Smooth muscle cell of the brain vasculature (primary cell): ENCODE measurements around the gene CFD.
"Not testable (repeated sequence)": the region's sequence is repeated elsewhere in the genome, so short reads cannot be mapped to it uniquely, and the experiment has no call there.

ENCODE experiments used
- DNase-seq: peaks from one replicate; pipeline ENCODE4 v3.0.0-alpha.2; 2012; ENCODE audit warnings: low read depth, low spot score

Gene CFD

GRCh38 chr19:871446-872265 is 12.2 kb downstream of the CFD start:
- DNase-seq = no peak

- no peak for DNase-seq
These were observed 12.9 kb downstream of the CFD start for GRCh38 chr19:872266-872951.

DNA sequence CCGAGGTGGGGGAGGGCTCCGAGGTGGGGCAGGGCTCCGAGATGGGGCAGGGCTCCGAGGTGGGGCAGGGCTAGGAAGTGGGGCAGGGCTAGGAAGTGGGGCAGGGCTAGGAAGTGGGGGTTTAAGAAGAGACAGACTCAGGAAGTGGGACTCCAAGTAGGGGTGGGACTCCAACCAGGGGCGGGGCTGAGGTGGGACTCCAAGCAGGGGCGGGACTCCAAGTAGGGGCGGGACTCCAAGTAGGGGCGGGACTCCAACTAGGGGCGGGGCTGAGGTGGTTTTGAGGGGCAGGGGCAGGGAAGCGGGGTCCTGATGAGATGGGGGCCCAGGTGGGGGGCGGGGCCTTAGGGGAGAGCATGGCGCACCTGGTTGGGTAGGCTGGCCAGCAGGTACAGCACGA is 13.6 kb downstream of the CFD start:
- no peak for DNase-seq

GRCh38 chr19:873561-874041 is 14.1 kb downstream of the CFD start:
- DNase-seq = no peak

DNA sequence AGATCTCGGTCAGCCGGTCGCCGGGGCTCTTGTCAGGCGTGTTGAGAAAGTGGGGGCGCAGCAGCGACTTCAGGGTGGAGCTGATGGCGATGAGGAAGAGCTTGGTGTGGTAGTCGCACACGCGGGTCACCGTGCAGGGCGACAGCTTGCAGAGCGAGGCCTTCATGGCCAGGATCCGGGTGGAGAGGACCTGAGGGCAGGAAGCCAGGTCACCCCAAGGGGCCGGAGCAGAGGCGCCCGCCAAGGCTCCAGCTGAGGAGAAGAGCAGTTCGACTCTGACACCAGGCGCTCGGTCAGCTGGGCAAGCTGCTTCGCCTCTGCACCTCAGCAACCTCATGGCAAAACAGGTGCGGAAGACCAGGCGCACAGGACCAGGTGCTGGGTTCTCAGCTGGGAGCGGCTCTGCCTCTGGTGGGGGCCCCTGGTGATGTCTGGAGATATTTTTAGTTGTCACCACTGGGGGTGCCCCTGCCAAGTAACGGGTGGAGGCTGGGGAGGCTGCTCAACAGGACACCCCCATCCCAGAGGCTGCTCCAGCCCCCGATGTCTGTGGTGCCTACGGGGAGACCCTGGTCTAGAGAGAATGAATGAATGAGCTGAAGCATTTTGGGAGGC is 15.9 kb downstream of the CFD start:
- no peak for DNase-seq

DNA sequence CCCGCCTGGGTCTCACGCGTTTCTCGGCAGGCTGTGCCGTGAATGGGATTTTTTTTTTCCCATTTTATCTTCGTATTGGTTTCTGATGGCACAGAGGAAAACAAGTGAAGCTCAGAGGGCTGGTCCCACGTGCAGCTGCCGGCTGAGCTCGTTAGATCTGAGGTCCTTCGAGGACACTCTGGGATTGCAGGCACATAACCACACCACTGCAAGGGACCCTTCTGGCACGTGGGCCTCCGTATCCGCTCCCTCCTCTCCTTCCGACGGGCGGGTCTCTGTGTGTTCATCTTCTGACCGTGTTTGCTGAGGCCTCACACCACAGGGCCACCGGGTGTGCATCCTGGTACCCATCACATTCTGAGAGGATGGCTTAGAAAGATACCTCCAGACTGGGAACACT is 16.6 kb downstream of the CFD start:
- no peak for DNase-seq

- DNase-seq = no peak
These were observed 17.4 kb downstream of the CFD start for GRCh38 chr19:876780-877314.

GRCh38 chr19:877992-878660 is 18.7 kb downstream of the CFD start:
- not testable (repeated sequence) for DNase-seq

DNA sequence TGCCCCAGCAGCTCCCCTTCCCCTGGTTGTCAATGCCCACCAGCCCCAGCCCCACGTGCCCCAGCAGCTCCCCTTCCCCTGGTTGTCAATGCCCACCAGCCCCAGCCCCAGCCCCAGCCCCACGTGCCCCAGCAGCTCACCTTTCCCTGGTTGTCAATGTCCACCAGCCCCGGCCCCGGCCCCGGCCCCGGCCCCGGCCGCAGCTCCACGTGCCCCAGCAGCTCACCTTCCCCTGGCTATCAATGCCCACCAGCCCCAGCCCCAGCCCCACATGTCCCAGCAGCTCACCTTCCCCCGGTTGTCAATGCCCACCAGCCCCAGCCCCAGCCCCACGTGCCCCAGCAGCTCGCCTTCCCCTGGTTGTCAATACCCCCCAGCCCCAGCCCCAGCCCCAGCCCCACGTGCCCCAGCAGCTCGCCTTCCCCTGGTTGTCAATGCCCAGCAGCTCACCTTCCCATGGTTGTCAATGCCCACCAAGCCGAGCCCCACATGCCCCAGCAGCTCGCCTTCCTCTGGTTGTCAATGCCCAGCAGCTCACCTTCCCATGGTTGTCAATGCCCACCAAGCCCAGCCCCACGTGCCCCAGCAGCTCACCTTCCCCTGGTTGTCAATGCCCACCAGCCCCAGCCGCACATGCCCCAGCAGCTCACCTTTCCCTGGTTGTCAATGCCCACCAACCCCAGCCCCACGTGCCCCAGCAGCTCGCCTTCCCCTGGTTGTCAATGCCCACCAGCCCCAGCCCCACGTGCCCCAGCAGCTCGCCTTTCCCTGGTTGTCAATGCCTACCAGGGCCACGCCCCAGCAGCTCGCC is 19.5 kb downstream of the CFD start:
- not testable (repeated sequence) for DNase-seq

DNA sequence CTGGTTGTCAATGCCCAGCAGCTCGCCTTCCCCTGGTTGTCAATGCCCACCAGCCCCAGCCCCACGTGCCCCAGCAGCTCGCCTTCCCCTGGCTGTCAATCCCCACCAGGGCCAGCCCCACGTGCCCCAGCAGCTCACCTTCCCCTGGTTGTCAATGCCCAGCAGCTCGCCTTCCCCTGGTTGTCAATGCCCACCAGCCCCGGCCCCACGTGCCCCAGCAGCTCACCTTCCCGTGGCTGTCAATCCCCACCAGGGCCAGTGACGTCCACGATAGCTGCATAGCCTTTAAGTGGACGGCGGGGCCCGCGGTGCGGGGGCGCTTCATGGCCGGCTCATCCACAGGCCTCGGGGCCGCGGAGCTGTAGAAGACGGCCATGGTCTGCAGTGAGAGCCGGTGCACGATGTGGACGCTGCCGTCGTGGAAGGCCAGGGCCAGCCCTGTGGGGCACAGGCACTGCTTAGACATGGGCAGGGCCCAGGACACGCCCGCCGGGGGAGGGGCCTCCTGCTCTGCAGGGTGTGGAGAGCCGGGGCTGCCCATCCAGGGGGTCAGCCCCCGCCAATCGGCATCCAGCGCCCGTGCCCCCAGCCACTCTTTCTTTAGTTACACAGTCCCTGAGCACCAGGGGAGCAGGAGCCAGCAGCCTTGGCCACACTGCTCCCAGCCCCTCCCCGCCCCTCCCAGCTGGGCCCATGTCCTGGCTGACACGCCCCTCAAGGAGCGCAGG is 20.4 kb downstream of the CFD start:
- no peak for DNase-seq

DNA sequence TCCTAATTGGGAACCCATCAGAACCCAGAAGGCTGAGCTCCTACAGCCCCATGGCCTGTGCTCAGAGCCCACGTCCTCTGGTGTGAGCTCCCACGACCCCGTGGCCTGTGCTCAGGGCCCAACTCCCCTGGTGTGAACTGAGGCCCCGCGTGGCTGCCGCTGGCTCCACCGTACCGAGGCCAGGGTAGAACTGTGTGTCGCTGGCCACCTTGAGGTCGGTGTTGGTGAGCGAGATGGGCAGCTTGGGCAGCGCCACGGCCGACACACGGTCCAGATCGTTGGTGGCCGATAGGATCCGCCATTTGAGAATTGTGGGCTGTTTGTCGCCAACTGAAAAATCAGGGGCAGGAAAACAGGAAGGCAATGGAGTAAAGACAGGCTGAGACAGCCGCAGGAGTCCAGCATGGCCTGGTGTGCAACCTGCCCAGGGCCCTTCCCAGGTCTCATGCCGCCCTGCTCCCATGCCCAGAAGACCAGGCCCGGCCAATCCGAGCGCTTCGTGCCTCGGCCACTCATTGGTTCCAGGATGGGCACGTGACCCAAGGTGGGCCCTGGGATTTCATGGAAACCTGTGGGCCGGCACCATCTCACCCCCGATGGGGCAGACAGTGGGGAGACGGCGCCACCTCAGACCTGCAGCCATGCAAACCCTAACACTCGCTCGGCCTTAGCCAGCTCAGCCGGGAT is 22.1 kb downstream of the CFD start:
- no peak for DNase-seq

GRCh38 chr19:882871-883497 is 23.5 kb downstream of the CFD start:
- DNase-seq = no peak

DNA sequence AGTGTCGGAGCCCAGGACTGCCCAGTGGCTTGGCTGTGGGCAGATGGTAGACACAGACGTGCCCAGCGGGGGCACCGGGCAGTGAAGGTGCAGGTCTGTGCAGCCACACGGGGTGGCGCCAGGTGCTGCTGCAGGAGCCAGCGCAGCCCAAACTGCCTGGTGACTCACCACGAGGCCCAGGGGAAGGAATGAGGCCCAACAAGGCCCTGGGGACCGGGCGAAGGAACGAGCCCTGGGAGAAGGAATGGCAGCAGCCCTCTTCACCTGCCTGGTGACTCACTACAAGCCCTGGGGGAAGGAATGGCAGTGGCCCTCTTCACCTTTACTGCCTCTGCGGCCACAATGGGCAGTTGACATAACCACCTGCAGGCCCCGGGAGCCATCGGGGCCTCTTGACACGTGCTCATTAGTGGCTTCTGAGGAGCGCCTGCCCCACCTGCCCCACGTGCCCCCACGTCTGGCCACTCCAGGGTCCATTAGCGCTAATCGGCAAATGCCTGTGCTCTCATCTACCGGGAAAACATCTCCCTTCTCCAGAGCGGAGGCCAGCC is 24.3 kb downstream of the CFD start:
- no peak for DNase-seq

DNA sequence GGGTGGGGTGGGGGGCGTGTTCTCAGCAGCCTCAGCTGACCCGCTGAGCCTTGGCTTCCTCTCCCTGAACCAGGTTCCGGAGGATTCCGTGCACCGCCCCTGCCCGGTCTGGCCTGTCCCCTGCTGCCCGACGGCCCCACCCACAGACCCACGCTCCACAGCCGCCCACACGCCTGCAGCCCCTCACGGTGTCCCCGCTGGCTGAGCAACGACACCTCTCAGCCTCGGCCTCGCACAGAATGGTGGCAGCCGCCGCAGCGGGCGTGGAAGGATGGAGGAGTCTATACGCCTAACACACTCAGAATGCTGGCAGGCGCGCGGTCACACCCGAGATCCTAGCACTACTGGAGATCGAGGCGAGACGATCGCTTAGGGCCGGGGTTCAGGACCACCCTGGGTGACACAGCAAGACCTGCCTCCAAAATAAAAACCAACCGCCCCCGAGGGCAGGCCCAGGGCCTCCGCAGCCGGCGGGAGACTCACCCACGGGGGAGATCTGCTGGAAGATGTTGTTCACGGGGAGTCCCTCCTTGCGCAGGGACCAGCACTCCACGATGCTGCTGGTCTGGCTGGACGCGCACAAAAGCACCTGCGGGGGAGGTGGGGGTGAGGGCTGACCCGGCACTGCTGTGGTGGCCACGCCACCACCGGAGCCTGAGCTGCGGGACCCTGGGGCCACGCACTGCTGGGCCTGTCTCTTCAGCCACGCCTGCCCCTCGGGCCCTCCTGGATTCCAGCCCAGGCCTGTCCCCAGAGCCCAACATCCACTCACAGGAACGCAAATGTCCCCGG is 25.2 kb downstream of the CFD start:
- no peak for DNase-seq

DNA sequence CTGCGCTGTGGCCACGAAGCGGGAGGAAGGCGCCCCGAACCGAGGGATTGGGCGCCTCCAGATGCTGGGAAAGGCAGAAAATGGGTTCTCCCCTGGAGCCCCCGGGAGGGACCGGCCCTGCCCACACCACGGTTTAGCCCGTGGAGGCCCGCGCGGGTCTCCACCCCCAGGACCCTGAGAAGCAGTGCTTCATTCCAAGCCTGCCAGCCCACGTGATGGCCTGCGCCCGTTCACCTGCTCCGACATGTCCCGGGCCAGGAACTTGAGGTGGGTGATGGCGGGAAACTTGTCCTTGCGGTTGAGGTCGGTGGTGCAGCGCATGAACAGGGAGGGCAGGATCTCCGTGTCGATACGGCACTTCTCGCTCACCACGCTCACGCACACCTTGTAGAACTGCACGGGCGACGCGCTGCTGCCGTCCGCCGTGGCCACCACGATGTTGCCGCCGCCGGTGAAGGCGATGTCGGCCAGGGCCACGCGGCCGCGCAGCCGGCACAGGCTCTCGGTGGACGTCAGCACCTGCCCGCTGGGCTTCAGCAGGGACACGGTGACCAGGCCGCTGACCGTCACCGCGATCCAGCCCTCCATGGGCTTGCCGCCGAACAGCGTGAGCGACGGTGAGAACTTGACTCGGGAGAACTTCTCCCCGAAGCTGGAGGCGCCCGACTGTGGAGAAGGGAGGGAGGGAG is 26.2 kb downstream of the CFD start:
- DNase-seq = no peak

DNA sequence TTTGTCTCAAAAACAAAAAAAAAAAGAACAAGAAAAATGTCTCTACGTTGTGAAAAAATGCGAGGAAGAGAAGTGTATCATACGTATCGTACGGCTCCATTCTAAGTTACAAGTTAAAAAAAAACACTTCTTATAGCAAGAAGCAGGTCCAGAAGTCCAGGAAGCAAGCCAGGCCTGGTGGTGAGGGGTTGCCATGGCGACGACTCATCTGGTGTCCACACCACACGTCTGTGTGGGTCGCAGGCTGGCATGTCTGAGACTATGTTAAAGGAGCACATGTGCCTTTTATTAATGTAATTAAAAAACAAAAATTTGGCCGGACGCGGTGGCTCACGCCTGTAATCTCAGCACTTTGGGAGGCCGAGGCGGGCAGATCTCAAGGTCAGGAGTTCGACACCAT is 27.6 kb downstream of the CFD start:
- no peak for DNase-seq

DNA sequence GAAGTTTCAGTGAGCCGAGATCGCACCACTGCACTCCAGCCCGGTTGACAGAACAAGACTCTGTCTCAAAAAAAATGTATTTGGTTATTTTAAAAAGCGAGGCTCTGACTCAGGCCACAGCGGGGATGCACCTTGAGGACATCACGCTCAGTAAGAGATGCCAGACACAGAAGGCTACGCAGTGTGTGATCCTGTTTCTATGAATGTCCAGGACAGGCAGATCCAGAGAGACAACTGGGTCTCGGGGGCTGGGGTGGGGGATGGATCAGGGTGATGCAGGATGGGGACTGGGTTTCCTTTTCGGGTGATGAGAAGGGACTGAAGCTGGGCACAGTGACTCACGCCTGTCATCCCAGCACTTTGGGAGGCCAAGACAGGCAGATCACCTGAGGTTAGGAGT is 28.1 kb downstream of the CFD start:
- DNase-seq = no peak
